HEK293T (cell line): Measurements from ENCODE around the gene BARX2.

Experiments
- BHLHE40 ChIP-seq: fragments of 450-650 bp; IDR thresholded peaks from 2 replicates; pipeline ENCODE4 v1.6.1; 2016; ENCODE audit warnings: mild to moderate bottlenecking, moderate library complexity, borderline replicate concordance
- ELF4 ChIP-seq: fragments of 450-650 bp; IDR thresholded peaks from 2 replicates; pipeline ENCODE4 v1.6.1; 2017; ENCODE audit warnings: antibody characterized with exemption
- FOXM1 ChIP-seq: fragments of 450-650 bp; IDR thresholded peaks from 2 replicates; pipeline ENCODE4 v1.6.1; 2017; ENCODE audit warnings: mild to moderate bottlenecking, borderline replicate concordance
- HDGF ChIP-seq: fragments of 450-650 bp; IDR thresholded peaks from 2 replicates; pipeline ENCODE4 v1.6.1; 2017; ENCODE audit warnings: antibody characterized with exemption, borderline replicate concordance
- PKNOX1 ChIP-seq: fragments of 450-650 bp; IDR thresholded peaks from 2 replicates; pipeline ENCODE4 v1.6.1; 2016
- SP1 ChIP-seq: fragments of 450-650 bp; IDR thresholded peaks from 2 replicates; pipeline ENCODE4 v1.6.1; 2017

- TF ChIP-seq ELF4: no peak
- no peak for TF ChIP-seq BHLHE40
- no peak for TF ChIP-seq SP1
- no peak for TF ChIP-seq HDGF
- TF ChIP-seq PKNOX1: no peak
- TF ChIP-seq FOXM1: no peak
These were observed 8.7 kb upstream of the BARX2 start for GRCh38 chr11:129366737-129367597.
